ENCODE data around the gene CPT1A. TPM values are rescaled to one million over a fixed set of nuclear protein-coding genes. Genes with fewer than 3 reads are reported as not detected.

Gene CPT1A
- total and polyA plus RNA-seq, 2 experiments from 2014 or later = 9.6 to 20.1 TPM

DNA sequence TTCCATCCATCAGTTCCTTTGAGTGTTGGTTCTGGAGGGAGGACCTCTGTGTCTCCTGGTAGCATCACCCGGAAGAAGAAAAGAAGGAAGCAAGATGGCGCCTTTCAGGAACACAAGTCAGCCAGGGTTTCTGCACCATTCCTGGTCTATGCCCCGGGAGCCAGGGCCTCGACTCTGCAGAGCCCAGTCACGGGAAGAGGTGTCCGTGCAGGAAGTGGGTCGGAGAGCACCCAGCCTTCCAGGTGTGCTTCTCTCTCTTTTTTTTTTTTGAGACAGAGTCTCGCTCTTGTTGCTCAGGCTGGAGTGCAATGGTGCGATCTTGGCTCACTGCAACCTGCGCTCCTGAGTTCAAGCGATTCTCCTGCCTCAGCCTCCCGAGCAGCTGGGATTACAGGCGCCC lies 40.7 kb upstream of the CPT1A start:
- Histone ChIP-seq H3K4me3 (no peak overlapping the region), H3K9me2 (ENCODE audit: insufficient read depth) (no peaks in the 10 kb centered on the region), H3K27me3 (replicated peaks; ENCODE audit: insufficient read depth) (no peaks in the 10 kb centered on the region), H3K36me3 (ENCODE audit: low read depth) (no peaks in the 10 kb centered on the region), H3F3A (ENCODE audit: insufficient read depth) (no peaks in the 10 kb centered on the region), H3K4me2 (ENCODE audit: unreplicated experiment) (no peak overlapping the region), H3K9ac (no peak overlapping the region), H3K9me3 (ENCODE audit: low read depth) (no peaks in the 10 kb centered on the region), H2AFZ (no peak overlapping the region), H3K27ac (no peak overlapping the region), H3K4me1 (ENCODE audit: insufficient read depth) (no peaks in the 10 kb centered on the region), H3K79me2 (ENCODE audit: insufficient read depth) (no peaks in the 10 kb centered on the region), H4K20me1 (ENCODE audit: insufficient read depth) (no peaks in the 10 kb centered on the region)
- in situ Hi-C loops (cut with MboI) = no loop called here
- WGBS, 2 experiments (ENCODE audit: low coverage in 1 of 2, low lambda C conversion rate in 2 of 2, missing lambda C conversion rate in 2 of 2) = 88 to 90% methylated on average over 13 of the region's 13 CpGs
- no peak for TF ChIP-seq EZH2 (IDR thresholded peaks at IDR 0.05; ENCODE audit: insufficient read depth, poor library complexity, severe bottlenecking)
- TF ChIP-seq EZH2phosphoT487 (IDR thresholded peaks at IDR 0.05; ENCODE audit: insufficient read depth, low read depth) = no peak
- DNase-seq = no peak

DNA sequence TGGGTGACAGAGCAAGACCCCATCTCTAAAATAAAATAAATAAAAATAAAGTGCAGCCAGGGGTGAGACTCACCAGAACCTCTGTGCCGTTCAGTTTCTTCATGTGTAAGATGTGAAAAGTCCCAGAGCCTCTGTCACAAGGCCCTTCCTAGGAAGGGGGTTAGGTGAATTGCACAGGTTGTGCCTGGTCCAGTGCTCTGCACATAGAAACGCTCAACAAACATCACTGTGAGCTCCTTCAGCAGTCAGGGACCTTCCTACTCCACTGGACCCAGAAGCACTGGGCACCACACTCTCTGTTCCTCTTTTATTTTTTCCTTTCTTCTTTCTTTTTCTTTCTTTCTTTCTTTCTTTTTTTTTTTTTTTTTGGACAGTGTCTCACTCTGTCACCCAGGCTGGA lies 39.6 kb upstream of the CPT1A start:
- H3K4me3 ChIP-seq = no peak overlapping the region
- H3K36me3 ChIP-seq (ENCODE audit: low read depth) = no peaks in the 10 kb centered on the region
- in situ Hi-C loops (cut with MboI) = no loop called here
- no peaks in the 10 kb centered on the region for H3F3A ChIP-seq (ENCODE audit: insufficient read depth)
- H3K9me2 ChIP-seq (ENCODE audit: insufficient read depth) = no peaks in the 10 kb centered on the region
- no peaks in the 10 kb centered on the region for H3K9me3 ChIP-seq (ENCODE audit: low read depth)
- no peak for DNase-seq
- H2AFZ ChIP-seq = no peak overlapping the region
- H4K20me1 ChIP-seq (ENCODE audit: insufficient read depth) = no peaks in the 10 kb centered on the region
- no peaks in the 10 kb centered on the region for H3K27me3 ChIP-seq (replicated peaks; ENCODE audit: insufficient read depth)
- H3K9ac ChIP-seq = no peak overlapping the region
- no peak overlapping the region for H3K27ac ChIP-seq
- no peaks in the 10 kb centered on the region for H3K79me2 ChIP-seq (ENCODE audit: insufficient read depth)
- TF ChIP-seq EZH2phosphoT487 (IDR thresholded peaks at IDR 0.05; ENCODE audit: insufficient read depth, low read depth) (no peak), EZH2 (IDR thresholded peaks at IDR 0.05; ENCODE audit: insufficient read depth, poor library complexity, severe bottlenecking) (no peak)
- H3K4me1 ChIP-seq (ENCODE audit: insufficient read depth) = no peaks in the 10 kb centered on the region
- 92 to 93% methylated on average over 2 of the region's 2 CpGs for WGBS, 2 experiments (ENCODE audit: low coverage in 1 of 2, low lambda C conversion rate in 2 of 2, missing lambda C conversion rate in 2 of 2)
- H3K4me2 ChIP-seq (ENCODE audit: unreplicated experiment) = no peak overlapping the region

DNA sequence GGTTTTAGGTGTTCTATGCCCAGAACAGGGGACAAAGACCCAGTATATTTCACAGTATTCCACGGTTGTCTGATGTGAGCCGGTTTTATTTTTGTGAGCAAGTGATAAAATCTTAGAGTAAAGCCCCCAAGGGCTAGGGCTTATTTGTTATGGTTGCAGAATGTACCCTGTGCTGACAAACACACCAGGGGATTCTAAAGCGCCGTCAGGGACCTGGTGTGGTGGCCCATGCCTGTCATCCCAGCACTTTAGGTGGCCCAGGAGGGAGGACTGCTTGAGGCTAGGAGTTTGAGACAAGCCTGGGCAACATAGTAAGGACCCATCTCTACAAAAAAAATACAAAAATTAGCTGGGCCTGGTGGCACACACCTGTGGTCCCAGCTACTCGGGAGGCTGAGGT lies 39.1 kb upstream of the CPT1A start:
- Histone ChIP-seq H3K4me2 (ENCODE audit: unreplicated experiment) (no peak overlapping the region), H3K36me3 (ENCODE audit: low read depth) (no peaks in the 10 kb centered on the region), H3K4me3 (no peak overlapping the region), H3K27me3 (replicated peaks; ENCODE audit: insufficient read depth) (no peaks in the 10 kb centered on the region), H3K9ac (no peak overlapping the region), H3K79me2 (ENCODE audit: insufficient read depth) (no peaks in the 10 kb centered on the region), H3K9me3 (ENCODE audit: low read depth) (no peaks in the 10 kb centered on the region), H4K20me1 (ENCODE audit: insufficient read depth) (no peaks in the 10 kb centered on the region), H3K4me1 (ENCODE audit: insufficient read depth) (no peaks in the 10 kb centered on the region), H3K9me2 (ENCODE audit: insufficient read depth) (no peaks in the 10 kb centered on the region), H2AFZ (no peak overlapping the region), H3K27ac (no peak overlapping the region), H3F3A (ENCODE audit: insufficient read depth) (no peaks in the 10 kb centered on the region)
- TF ChIP-seq EZH2 (IDR thresholded peaks at IDR 0.05; ENCODE audit: insufficient read depth, poor library complexity, severe bottlenecking) (no peak), EZH2phosphoT487 (IDR thresholded peaks at IDR 0.05; ENCODE audit: insufficient read depth, low read depth) (no peak)
- 90 to 96% methylated on average over 5 of the region's 5 CpGs for WGBS, 2 experiments (ENCODE audit: low coverage in 1 of 2, low lambda C conversion rate in 2 of 2, missing lambda C conversion rate in 2 of 2)
- no peak for DNase-seq
- in situ Hi-C loops (cut with MboI) = no loop called here

DNA sequence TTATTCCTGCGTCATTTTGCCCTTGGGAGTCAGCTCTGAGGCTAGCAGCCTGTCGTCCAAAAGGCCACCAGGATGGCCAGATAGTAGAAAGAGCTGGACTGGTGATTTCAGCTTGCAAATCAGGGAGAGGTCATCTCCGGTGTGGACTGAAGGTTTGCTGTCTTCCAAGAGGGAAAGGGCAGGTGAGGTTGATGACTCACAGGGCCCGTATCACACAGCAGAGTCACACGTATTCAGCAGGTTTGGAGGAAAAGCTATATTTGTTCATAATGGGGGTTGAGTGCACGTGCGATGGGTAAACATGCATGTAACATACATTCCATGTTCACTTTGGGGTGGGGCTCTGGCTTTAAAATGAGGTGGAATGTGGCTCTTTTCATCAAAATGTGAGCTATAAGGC lies 36.3 kb upstream of the CPT1A start:
- Histone ChIP-seq H3K36me3 (ENCODE audit: low read depth) (no peaks in the 10 kb centered on the region), H3K27ac (no peak overlapping the region), H3F3A (ENCODE audit: insufficient read depth) (no peaks in the 10 kb centered on the region), H3K27me3 (replicated peaks; ENCODE audit: insufficient read depth) (no peaks in the 10 kb centered on the region), H3K4me3 (no peak overlapping the region), H3K4me1 (ENCODE audit: insufficient read depth) (no peaks in the 10 kb centered on the region), H4K20me1 (ENCODE audit: insufficient read depth) (no peaks in the 10 kb centered on the region), H2AFZ (no peak overlapping the region), H3K4me2 (ENCODE audit: unreplicated experiment) (no peak overlapping the region), H3K9me3 (ENCODE audit: low read depth) (no peaks in the 10 kb centered on the region), H3K9me2 (ENCODE audit: insufficient read depth) (no peaks in the 10 kb centered on the region), H3K79me2 (ENCODE audit: insufficient read depth) (no peaks in the 10 kb centered on the region), H3K9ac (no peak overlapping the region)
- in situ Hi-C loops (cut with MboI) = no loop called here
- TF ChIP-seq EZH2phosphoT487 (IDR thresholded peaks at IDR 0.05; ENCODE audit: insufficient read depth, low read depth) (no peak), EZH2 (IDR thresholded peaks at IDR 0.05; ENCODE audit: insufficient read depth, poor library complexity, severe bottlenecking) (no peak)
- no peak for DNase-seq
- 85 to 90% methylated on average over 7 of the region's 7 CpGs for WGBS, 2 experiments (ENCODE audit: low coverage in 1 of 2, low lambda C conversion rate in 2 of 2, missing lambda C conversion rate in 2 of 2)
